Measurements from ENCODE around the gene CRISP3. TPM values are rescaled to one million over a fixed set of nuclear protein-coding genes. Genes with fewer than 3 reads are reported as not detected.

CRISP3 gene
- total RNA-seq, result not detected

GRCh38 chr6:49744259-49744658 is at the start of gene CRISP3:
TSS of gene CRISP3 (minus strand) at chr6:49744388. CDS start at chr6:49744367, 21 bp downstream.
- Histone ChIP-seq H3K4me3 (replicated peaks in 1 of 3) (no peak within 1 kb of the TSS), H3K9me3 (no peaks in the 10 kb centered on the region), H3K27ac (no peak within 1 kb of the TSS), H3K27me3 (no peaks in the 10 kb centered on the region), H3K36me3 (no peaks in the 10 kb centered on the region), H3K4me1 (no peaks in the 10 kb centered on the region)
- 26 to 40% methylated on average over 1 of the region's 1 CpG for WGBS, 2 donors
- TF ChIP-seq CTCF (IDR thresholded peaks at IDR 0.05) (no peak), POLR2A (IDR thresholded peaks at IDR 0.05) (no peak)
- intact Hi-C loops (cut with DNase I), result no loop called here
- no peak for DNase-seq

- Histone ChIP-seq H3K9me3 (no peaks in the 10 kb centered on the region), H3K4me3 (replicated peaks in 1 of 3) (no peak overlapping the region), H3K27me3 (no peaks in the 10 kb centered on the region), H3K36me3 (no peaks in the 10 kb centered on the region), H3K4me1 (no peaks in the 10 kb centered on the region), H3K27ac (no peak overlapping the region)
- 76 to 84% methylated on average over 2 of the region's 2 CpGs for WGBS, 2 donors
- intact Hi-C loops (cut with DNase I), result no loop called here
- DNase-seq, result no peak
- no peak for TF ChIP-seq CTCF (IDR thresholded peaks at IDR 0.05)
Measured at GRCh38 chr6:49790341-49790740, 46.2 kb upstream of the CRISP3 start.

GRCh38 chr6:49787176-49787575 is 43.0 kb upstream of the CRISP3 start, which contains the start of gene PGK2:
TSS of gene PGK2 (minus strand) at chr6:49787285. CDS start at chr6:49787187, 98 bp downstream.
- no peak for DNase-seq
- TF ChIP-seq CTCF (IDR thresholded peaks at IDR 0.05), result no peak
- no peak for TF ChIP-seq POLR2A (IDR thresholded peaks at IDR 0.05)
- Histone ChIP-seq H3K27ac (no peak within 1 kb of the TSS), H3K36me3 (no peaks in the 10 kb centered on the region), H3K4me3 (replicated peaks in 1 of 3) (no peak within 1 kb of the TSS), H3K9me3 (no peaks in the 10 kb centered on the region), H3K4me1 (no peaks in the 10 kb centered on the region), H3K27me3 (no peaks in the 10 kb centered on the region)
- WGBS, 2 donors, result 85 to 87% methylated on average over 8 of the region's 8 CpGs
- intact Hi-C loops (cut with DNase I), result no loop called here

- Histone ChIP-seq H3K27me3 (no peaks in the 10 kb centered on the region), H3K36me3 (no peaks in the 10 kb centered on the region), H3K4me1 (no peaks in the 10 kb centered on the region), H3K4me3 (replicated peaks in 1 of 3) (no peak overlapping the region), H3K9me3 (no peaks in the 10 kb centered on the region), H3K27ac (no peak overlapping the region)
- intact Hi-C loops (cut with DNase I), result no loop called here
- TF ChIP-seq CTCF (IDR thresholded peaks at IDR 0.05) (no peak), POLR2A (IDR thresholded peaks at IDR 0.05) (no peak)
- no peak for DNase-seq
Measured at GRCh38 chr6:49784272-49784671, 40.1 kb upstream of the CRISP3 start.

GRCh38 chr6:49782725-49783124 is 38.5 kb upstream of the CRISP3 start:
- no peak for TF ChIP-seq CTCF (IDR thresholded peaks at IDR 0.05)
- TF ChIP-seq POLR2A (IDR thresholded peaks at IDR 0.05), result no peak
- Histone ChIP-seq H3K27me3 (no peaks in the 10 kb centered on the region), H3K9me3 (no peaks in the 10 kb centered on the region), H3K27ac (no peak overlapping the region), H3K4me3 (replicated peaks in 1 of 3) (no peak overlapping the region), H3K4me1 (no peaks in the 10 kb centered on the region), H3K36me3 (no peaks in the 10 kb centered on the region)
- intact Hi-C loops (cut with DNase I), result no loop called here
- WGBS, 2 donors, result 89% methylated on average over 7 of the region's 7 CpGs
- DNase-seq, result no peak

Measured in thyroid gland (tissue), 4 donors.